ENCODE data around the gene SRRM3. TPM values are rescaled to one million over a fixed set of nuclear protein-coding genes. Genes with fewer than 3 reads are reported as not detected.
"Not testable (repeated sequence)": the region's sequence is repeated elsewhere in the genome, so short reads cannot be mapped to it uniquely, and the experiment has no call there.

SRRM3 gene
- polyA plus RNA-seq, 1 donor from 2014 or later, result 34.9 TPM

- Histone ChIP-seq H3K27ac (ENCODE audit: low read length) (no peak overlapping the region), H3K36me3 (ENCODE audit: insufficient read depth, low read length) (no peaks in the 10 kb centered on the region), H3K27me3 (ENCODE audit: insufficient read depth, low read depth, low read length) (no peaks in the 10 kb centered on the region), H4K20me1 (ENCODE audit: insufficient read depth) (no peaks in the 10 kb centered on the region), H3K9me3 (ENCODE audit: low read length) (no peaks in the 10 kb centered on the region), H2AFZ (ENCODE audit: low read depth, low read length) (no peak overlapping the region), H3F3A (ENCODE audit: insufficient read depth, low read length, poor library complexity, severe bottlenecking) (no peaks in the 10 kb centered on the region), H3K4me3 (ENCODE audit: low read length) (no peak overlapping the region), H3K9ac (ENCODE audit: low read length) (no peak overlapping the region), H3K79me2 (replicated peaks; ENCODE audit: insufficient read depth, low read length) (no peaks in the 10 kb centered on the region), H3K4me2 (ENCODE audit: low read length) (no peak overlapping the region), H3K9me2 (ENCODE audit: insufficient read depth, low read length) (no peaks in the 10 kb centered on the region)
- TF ChIP-seq SMC3 (conservative IDR thresholded peaks at IDR 0.05; ENCODE audit: poor library complexity) (no peak), RAD21 (conservative IDR thresholded peaks at IDR 0.05) (no peak), REST (IDR thresholded peaks at IDR 0.05; ENCODE audit: borderline replicate concordance) (no peak), POLR2AphosphoS5 (IDR thresholded peaks at IDR 0.05) (no peak), EZH2 (IDR thresholded peaks at IDR 0.05; ENCODE audit: borderline replicate concordance, insufficient read depth, low read length, poor library complexity, severe bottlenecking) (no peak), EP300 (conservative IDR thresholded peaks at IDR 0.05; ENCODE audit: poor library complexity, severe bottlenecking) (no peak), CTCF (IDR thresholded peaks at IDR 0.05; ENCODE audit: poor library complexity, severe bottlenecking) (no peak), TAF1 (IDR thresholded peaks at IDR 0.05; ENCODE audit: low read depth) (no peak), MXI1 (conservative IDR thresholded peaks at IDR 0.05; ENCODE audit: poor library complexity, severe bottlenecking) (no peak)
Observed at GRCh38 chr7:76241141-76241540, 39.4 kb downstream of the SRRM3 start.

GRCh38 chr7:76242517-76243063 lies 40.9 kb downstream of the SRRM3 start:
- H4K20me1 ChIP-seq (ENCODE audit: insufficient read depth); H3K9ac ChIP-seq (ENCODE audit: low read length); H3F3A ChIP-seq (ENCODE audit: insufficient read depth, low read length, poor library complexity, severe bottlenecking); H2AFZ ChIP-seq (ENCODE audit: low read depth, low read length); H3K79me2 ChIP-seq (replicated peaks; ENCODE audit: insufficient read depth, low read length); H3K9me2 ChIP-seq (ENCODE audit: insufficient read depth, low read length); H3K27ac ChIP-seq (ENCODE audit: low read length); H3K4me3 ChIP-seq (ENCODE audit: low read length); H3K36me3 ChIP-seq (ENCODE audit: insufficient read depth, low read length); H3K9me3 ChIP-seq (ENCODE audit: low read length); H3K27me3 ChIP-seq (ENCODE audit: insufficient read depth, low read depth, low read length); H3K4me2 ChIP-seq (ENCODE audit: low read length): not testable (repeated sequence)

All from neural cell (in vitro differentiated cells).